NCI-H1092 (cell line): ENCODE data around the gene FLYWCH2.
"Not testable (repeated sequence)": the region's sequence is repeated elsewhere in the genome, so short reads cannot be mapped to it uniquely, and the experiment has no call there.

Experiments used
- DNase-seq: peaks from one replicate; lab custom pipeline; 2025; lab: John Stamatoyannopoulos, UW

Gene FLYWCH2

GRCh38 chr16:2943716-2944115 lies 60.7 kb downstream of the FLYWCH2 start:
- DNase-seq = not testable (repeated sequence)

DNA sequence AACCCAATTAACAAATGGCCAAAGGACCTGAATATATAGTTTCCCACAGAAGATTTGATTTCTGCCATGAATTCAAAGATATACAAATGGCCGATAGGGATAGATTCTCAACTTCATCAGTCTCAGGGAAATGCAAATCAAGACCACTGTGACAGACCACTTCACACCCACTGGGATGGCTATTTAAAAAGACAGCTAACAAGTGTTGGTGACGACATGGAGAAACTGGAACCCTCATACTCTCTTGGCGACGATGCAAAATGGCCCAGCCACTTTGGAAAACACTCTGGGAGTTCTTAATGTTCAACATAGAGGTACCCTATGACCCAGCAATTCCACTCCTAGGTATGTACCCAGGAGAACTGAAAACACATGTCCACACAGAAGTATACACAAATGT lies 63.6 kb downstream of the FLYWCH2 start:
- DNase-seq = no peak
